T follicular helper cell (primary cell): Measurements from ENCODE around the gene DSG4.

Experiments
- DNase-seq: peaks from one replicate; pipeline ENCODE4 v3.0.0-alpha.2; 2020; ENCODE audit warnings: low read depth

Gene DSG4

GRCh38 chr18:31407649-31408048 is 31.1 kb downstream of the DSG4 start:
- DNase-seq = no peak

- no peak for DNase-seq
Observed at GRCh38 chr18:31409276-31409675, 32.7 kb downstream of the DSG4 start.

GRCh38 chr18:31410716-31411483 is 34.3 kb downstream of the DSG4 start:
- no peak for DNase-seq

- DNase-seq = no peak
Observed at GRCh38 chr18:31413137-31413536, 36.6 kb downstream of the DSG4 start.

GRCh38 chr18:31417850-31418249 is 41.3 kb downstream of the DSG4 start:
- no peak for DNase-seq

- no peak for DNase-seq
Observed at GRCh38 chr18:31419457-31419932, 42.9 kb downstream of the DSG4 start.

- no peak for DNase-seq
Observed at GRCh38 chr18:31420032-31420431, 43.5 kb downstream of the DSG4 start.

- DNase-seq = no peak
Observed at GRCh38 chr18:31420524-31420923, 43.9 kb downstream of the DSG4 start.

- no peak for DNase-seq
Observed at GRCh38 chr18:31424383-31424988, 47.9 kb downstream of the DSG4 start.

- DNase-seq = no peak
Observed at GRCh38 chr18:31426021-31426420, 49.4 kb downstream of the DSG4 start.

GRCh38 chr18:31426871-31427406 is 50.4 kb downstream of the DSG4 start:
- no peak for DNase-seq

- no peak for DNase-seq
Observed at GRCh38 chr18:31428211-31428610, 51.6 kb downstream of the DSG4 start.

GRCh38 chr18:31429623-31430022 is 53.0 kb downstream of the DSG4 start:
- no peak for DNase-seq

- DNase-seq = no peak
Observed at GRCh38 chr18:31430072-31430471, 53.5 kb downstream of the DSG4 start.

- DNase-seq = no peak
Observed at GRCh38 chr18:31430554-31430953, 54.0 kb downstream of the DSG4 start.

GRCh38 chr18:31432316-31432715 is 55.7 kb downstream of the DSG4 start:
- no peak for DNase-seq

- DNase-seq = no peak
Observed at GRCh38 chr18:31436825-31437224, 60.2 kb downstream of the DSG4 start.

- no peak for DNase-seq
Observed at GRCh38 chr18:31438402-31438801, 61.8 kb downstream of the DSG4 start.

GRCh38 chr18:31439807-31440325 is 63.3 kb downstream of the DSG4 start:
- no peak for DNase-seq

- DNase-seq = no peak
Observed at GRCh38 chr18:31440787-31441186, 64.2 kb downstream of the DSG4 start.

- no peak for DNase-seq
Observed at GRCh38 chr18:31441493-31441892, 64.9 kb downstream of the DSG4 start.

- no peak for DNase-seq
Observed at GRCh38 chr18:31444142-31444541, 67.6 kb downstream of the DSG4 start.

- DNase-seq = no peak
Observed at GRCh38 chr18:31445908-31446307, 69.3 kb downstream of the DSG4 start.
